Neural cell (in vitro differentiated cells): ENCODE data around the gene ZBTB7A.

Source experiments
- CTCF ChIP-seq: fragments of 450-650 bp; IDR thresholded peaks from 2 replicates; pipeline ENCODE4 v1.5.1; 2014; ENCODE audit warnings: antibody characterized with exemption, mild to moderate bottlenecking, moderate library complexity; ENCODE audit not compliant: poor library complexity, severe bottlenecking
- EP300 ChIP-seq: fragments of 450-650 bp; conservative IDR thresholded peaks from 2 replicates; pipeline ENCODE4 v1.6.1; 2014; ENCODE audit warnings: antibody characterized with exemption, mild to moderate bottlenecking, moderate library complexity; ENCODE audit not compliant: poor library complexity, severe bottlenecking
- EZH2 ChIP-seq: fragments of 200-600, 300-800 bp; shearing (Covaris generic), sonication (generic); IDR thresholded peaks from 2 replicates; pipeline ENCODE4 v1.6.1; 2014; ENCODE audit warnings: antibody characterized with exemption, low read length, borderline replicate concordance, mild to moderate bottlenecking; ENCODE audit not compliant: insufficient read depth, poor library complexity, severe bottlenecking
- MXI1 ChIP-seq: fragments of 450-650 bp; conservative IDR thresholded peaks from 2 replicates; pipeline ENCODE4 v1.6.1; 2014; ENCODE audit warnings: antibody characterized with exemption, mild to moderate bottlenecking; ENCODE audit not compliant: poor library complexity, severe bottlenecking
- POLR2AphosphoS5 ChIP-seq: IDR thresholded peaks from 2 replicates; pipeline ENCODE4 v1.6.1; 2012
- REST ChIP-seq: IDR thresholded peaks from 2 replicates; pipeline ENCODE4 v1.6.1; 2012; ENCODE audit warnings: borderline replicate concordance
- SMC3 ChIP-seq: fragments of 450-650 bp; conservative IDR thresholded peaks from 2 replicates; pipeline ENCODE4 v1.6.1; 2014; ENCODE audit warnings: antibody characterized with exemption, mild to moderate bottlenecking, moderate library complexity; ENCODE audit not compliant: poor library complexity
- TAF1 ChIP-seq: IDR thresholded peaks from 2 replicates; pipeline ENCODE4 v1.6.1; 2012; ENCODE audit warnings: low read depth

GRCh38 chr19:4071610-4072009 lies 4.9 kb upstream of the ZBTB7A start:
- TF ChIP-seq EZH2 (no peak), MXI1 (no peak), CTCF (no peak), POLR2AphosphoS5 (no peak), TAF1 (no peak), SMC3 (no peak), REST (no peak), EP300 (no peak)
